Activated B cell treated with CpG ODN at 0.5 μM for 24 hours (primary cell): ENCODE measurements around the gene PAPPA. TPM values are rescaled to one million over a fixed set of nuclear protein-coding genes. Genes with fewer than 3 reads are reported as not detected.

Experiments
- ATAC-seq: fragments of 200-7000 bp; cut with Tn5 transposase; one replicate; pipeline ENCODE4 v1.10.0; 2021; ENCODE audit warnings: low read depth, mild to moderate bottlenecking, moderate library complexity
- CTCF ChIA-PET: fragments of 350-600 bp; sonication (Branson Sonifier 250); formaldehyde crosslinking; loops from one replicate; lab custom pipeline; 2021; ENCODE audit warnings: antibody characterized with exemption; lab: Charles Lee
- POLR2A ChIA-PET: fragments of 350-600 bp; sonication (Branson Sonifier 250); formaldehyde crosslinking; loops from one replicate; lab custom pipeline; 2021; ENCODE audit warnings: antibody characterized with exemption; lab: Charles Lee
- DNase-seq: peaks from one replicate; pipeline ENCODE4 v3.0.0; 2022
- H3K27ac Mint-ChIP-seq: one replicate; pipeline ENCODE4 v1.8.0; 2020; ENCODE audit warnings: mixed read lengths
- H3K27me3 Mint-ChIP-seq: one replicate; pipeline ENCODE4 v1.8.0; 2021; ENCODE audit warnings: mixed read lengths
- H3K36me3 Mint-ChIP-seq: one replicate; pipeline ENCODE4 v1.8.0; 2021; ENCODE audit warnings: low read depth, mixed read lengths
- H3K4me1 Mint-ChIP-seq: one replicate; pipeline ENCODE4 v1.8.0; 2021; ENCODE audit warnings: mixed read lengths
- H3K4me3 Mint-ChIP-seq: one replicate; pipeline ENCODE4 v1.8.0; 2020; ENCODE audit warnings: mild to moderate bottlenecking, mixed read lengths
- H3K9me3 Mint-ChIP-seq: one replicate; pipeline ENCODE4 v1.8.0; 2020; ENCODE audit warnings: mixed read lengths
- intact Hi-C: fragments of 100-400 bp; cut with micrococcal nuclease; formaldehyde crosslinking; loops from one replicate; pipeline ENCODE4 v1.15.1; 2024
- total RNA-seq: library from RNA; stranded (reverse); gene quantifications from 2 replicates; pipeline ENCODE4 v1.2.3, GENCODE V29; 2022
- TF ChIP-seq, protein P1 (sequence below): fragments of 200-600 bp; IDR thresholded peaks from one replicate; pipeline ENCODE4 v1.8.0; 2022; ENCODE audit warnings: antibody characterized with exemption, mild to moderate bottlenecking

The PAPPA gene
- total RNA-seq, 1 donor from 2014 or later: not detected

DNA sequence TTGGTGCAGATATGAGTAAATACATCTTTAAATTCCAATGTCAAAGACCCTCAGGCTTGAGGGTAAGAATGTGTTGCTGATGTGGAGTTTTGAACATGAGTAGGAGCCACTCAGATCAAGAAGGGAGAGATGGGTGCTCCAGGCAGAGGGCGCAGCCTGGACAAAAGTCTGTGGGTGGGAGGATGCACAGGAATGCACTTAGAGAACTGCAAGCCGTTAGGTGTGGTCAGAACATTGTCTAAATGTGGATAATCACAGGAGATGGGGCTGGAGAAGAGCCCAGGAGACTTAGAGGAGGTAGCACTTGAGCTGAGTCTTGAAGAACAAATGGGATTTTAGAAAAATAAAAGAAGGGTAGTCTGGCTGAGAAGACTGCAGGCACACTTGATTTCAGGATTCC, 255.5 kb downstream of the PAPPA start:
- Mint-ChIP-seq H3K36me3 (no peaks in the 10 kb centered on the region), H3K27ac (no peak overlapping the region), H3K4me3 (no peak overlapping the region), H3K27me3 (no peaks in the 10 kb centered on the region), H3K4me1 (no peaks in the 10 kb centered on the region), H3K9me3 (no peaks in the 10 kb centered on the region)
- intact Hi-C loops: no loop called here
- no peak for ATAC-seq
- no peak for DNase-seq
- ChIA-PET CTCF (no interaction called here), POLR2A (no interaction called here)
- TF ChIP-seq, protein P1, sequence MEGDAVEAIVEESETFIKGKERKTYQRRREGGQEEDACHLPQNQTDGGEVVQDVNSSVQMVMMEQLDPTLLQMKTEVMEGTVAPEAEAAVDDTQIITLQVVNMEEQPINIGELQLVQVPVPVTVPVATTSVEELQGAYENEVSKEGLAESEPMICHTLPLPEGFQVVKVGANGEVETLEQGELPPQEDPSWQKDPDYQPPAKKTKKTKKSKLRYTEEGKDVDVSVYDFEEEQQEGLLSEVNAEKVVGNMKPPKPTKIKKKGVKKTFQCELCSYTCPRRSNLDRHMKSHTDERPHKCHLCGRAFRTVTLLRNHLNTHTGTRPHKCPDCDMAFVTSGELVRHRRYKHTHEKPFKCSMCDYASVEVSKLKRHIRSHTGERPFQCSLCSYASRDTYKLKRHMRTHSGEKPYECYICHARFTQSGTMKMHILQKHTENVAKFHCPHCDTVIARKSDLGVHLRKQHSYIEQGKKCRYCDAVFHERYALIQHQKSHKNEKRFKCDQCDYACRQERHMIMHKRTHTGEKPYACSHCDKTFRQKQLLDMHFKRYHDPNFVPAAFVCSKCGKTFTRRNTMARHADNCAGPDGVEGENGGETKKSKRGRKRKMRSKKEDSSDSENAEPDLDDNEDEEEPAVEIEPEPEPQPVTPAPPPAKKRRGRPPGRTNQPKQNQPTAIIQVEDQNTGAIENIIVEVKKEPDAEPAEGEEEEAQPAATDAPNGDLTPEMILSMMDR: no peak

DNA sequence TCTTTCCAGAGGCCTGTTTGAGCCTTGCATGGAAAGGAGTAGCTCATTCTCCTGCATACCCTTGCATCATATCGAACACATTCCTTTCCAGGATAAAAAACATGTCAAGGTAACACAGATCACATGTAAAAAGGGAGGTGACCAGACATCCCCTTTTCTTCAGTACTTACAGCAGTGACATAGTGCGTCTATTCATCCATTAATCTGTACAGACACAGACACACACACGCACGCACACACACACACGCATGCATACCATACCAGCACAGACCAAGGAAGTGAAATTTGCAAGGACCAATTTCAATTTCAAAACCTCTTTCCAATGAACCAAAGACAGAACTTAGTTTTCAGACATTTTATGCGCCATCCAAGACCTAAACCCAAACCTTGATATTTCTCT, 256.0 kb downstream of the PAPPA start:
- intact Hi-C loops: no loop called here
- CTCF ChIA-PET: no interaction called here
- ATAC-seq (no peak), DNase-seq (no peak)
- Mint-ChIP-seq H3K27ac (no peak overlapping the region), H3K27me3 (no peaks in the 10 kb centered on the region), H3K4me3 (no peak overlapping the region), H3K9me3 (no peaks in the 10 kb centered on the region), H3K36me3 (no peaks in the 10 kb centered on the region), H3K4me1 (no peaks in the 10 kb centered on the region)
- POLR2A ChIA-PET: no interaction called here
- TF ChIP-seq, protein P1: no peak

DNA sequence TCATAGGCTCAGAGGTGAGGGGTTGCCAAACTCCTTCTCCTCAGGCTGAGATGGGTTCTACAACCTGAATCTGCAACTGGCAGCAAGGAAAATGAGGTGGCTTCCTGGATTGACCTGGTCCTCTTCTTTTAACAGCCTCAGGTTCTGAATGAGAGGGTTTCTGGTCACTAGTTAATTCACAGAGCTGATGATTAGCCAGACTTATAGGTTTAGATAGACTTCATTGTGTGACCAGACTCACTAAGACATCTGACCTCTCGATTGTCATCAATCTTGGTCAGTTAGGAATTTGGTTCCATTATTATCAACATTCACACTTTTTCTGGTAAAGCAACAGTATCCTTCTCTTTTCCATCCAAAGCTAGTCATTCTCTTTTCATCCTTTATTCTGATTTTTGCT, 257.9 kb downstream of the PAPPA start:
- ATAC-seq: no peak
- Mint-ChIP-seq H3K27ac (no peak overlapping the region), H3K27me3 (no peaks in the 10 kb centered on the region), H3K4me1 (no peaks in the 10 kb centered on the region), H3K4me3 (no peak overlapping the region), H3K36me3 (no peaks in the 10 kb centered on the region), H3K9me3 (no peaks in the 10 kb centered on the region)
- no peak for DNase-seq
- ChIA-PET POLR2A (no interaction called here), CTCF (no interaction called here)
- intact Hi-C loops: no loop called here
- TF ChIP-seq, protein P1: no peak

DNA sequence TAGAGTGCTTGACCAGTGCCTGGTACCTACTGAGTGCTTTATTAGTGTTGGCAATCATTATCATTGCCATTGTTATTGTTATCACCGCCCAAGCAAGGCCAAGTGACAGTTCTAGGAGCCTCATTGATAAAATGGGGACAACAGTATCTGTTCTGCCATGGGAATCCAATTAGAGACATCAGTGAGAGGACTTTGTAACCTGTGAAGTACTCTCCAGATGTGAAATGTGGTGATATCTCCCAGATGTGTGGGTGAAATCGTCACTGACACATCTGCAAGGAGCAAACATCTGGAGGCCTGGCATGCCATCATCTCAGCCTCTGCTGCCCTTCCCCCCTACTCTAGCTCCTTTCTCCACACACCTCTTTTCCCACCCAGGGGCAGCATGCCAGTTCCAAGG, 260.8 kb downstream of the PAPPA start:
- no peak overlapping the region for H3K27ac Mint-ChIP-seq
- CTCF ChIA-PET: no interaction called here

DNA sequence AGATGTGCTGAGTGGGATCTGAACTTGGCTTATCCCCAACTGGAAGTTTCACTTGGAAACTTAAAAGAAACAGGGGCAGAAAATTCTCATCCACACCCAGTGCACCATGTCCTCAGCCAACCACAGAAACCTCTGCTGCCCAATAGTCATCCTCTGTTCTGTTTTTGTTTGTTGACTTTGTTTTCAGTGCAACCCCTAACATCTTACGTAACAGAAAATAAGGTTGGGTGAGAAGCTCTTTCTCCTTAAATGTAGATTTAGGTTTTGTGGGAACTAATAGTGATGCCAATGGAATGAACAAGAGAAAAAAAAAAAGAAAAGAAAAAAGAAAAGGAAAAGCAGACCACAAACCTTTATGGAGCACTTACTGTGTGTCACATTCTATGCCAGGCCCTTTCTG, 262.8 kb downstream of the PAPPA start:
- intact Hi-C loops: no loop called here
- Mint-ChIP-seq H3K9me3 (no peaks in the 10 kb centered on the region), H3K4me3 (no peak overlapping the region), H3K27me3 (no peaks in the 10 kb centered on the region), H3K27ac (no peak overlapping the region), H3K4me1 (no peaks in the 10 kb centered on the region), H3K36me3 (no peaks in the 10 kb centered on the region)
- no peak for ATAC-seq
- DNase-seq: no peak
- ChIA-PET POLR2A (no interaction called here), CTCF (no interaction called here)
- TF ChIP-seq, protein P1: no peak

More for the DNA sequence above, 260.8 kb downstream of the PAPPA start:
- H3K9me3 Mint-ChIP-seq: no peaks in the 10 kb centered on the region
- POLR2A ChIA-PET: no interaction called here
- ATAC-seq (no peak), DNase-seq (no peak)
- TF ChIP-seq, protein P1: no peak
- no peaks in the 10 kb centered on the region for H3K27me3 Mint-ChIP-seq
- intact Hi-C loops: no loop called here
- no peak overlapping the region for H3K4me3 Mint-ChIP-seq
- no peaks in the 10 kb centered on the region for H3K4me1 Mint-ChIP-seq
- no peaks in the 10 kb centered on the region for H3K36me3 Mint-ChIP-seq
